Neural crest cell (in vitro differentiated cells): Measurements from ENCODE around the gene RYR2. TPM values are rescaled to one million over a fixed set of nuclear protein-coding genes. Genes with fewer than 3 reads are reported as not detected.

Experiments used
- DNase-seq: peaks from one replicate; pipeline ENCODE4 v3.0.0; 2021; ENCODE audit warnings: low read depth, mixed read lengths, low spot score
- H3K27ac Mint-ChIP-seq: one replicate; pipeline ENCODE4 v1.8.0; 2021; ENCODE audit warnings: mild to moderate bottlenecking, mixed read lengths; ENCODE audit not compliant: unreplicated experiment
- H3K27me3 Mint-ChIP-seq: 2 replicates; pipeline ENCODE4 v1.8.0; 2021; ENCODE audit warnings: low read depth, mild to moderate bottlenecking, mixed read lengths
- H3K36me3 Mint-ChIP-seq: 2 replicates; pipeline ENCODE4 v1.8.0; 2021; ENCODE audit warnings: low read depth, mild to moderate bottlenecking, mixed read lengths
- H3K4me1 Mint-ChIP-seq: 2 replicates; pipeline ENCODE4 v1.8.0; 2021; ENCODE audit warnings: mixed read lengths
- H3K4me3 Mint-ChIP-seq: one replicate; pipeline ENCODE4 v1.8.0; 2021; ENCODE audit warnings: mild to moderate bottlenecking, mixed read lengths
- H3K9me3 Mint-ChIP-seq: 2 replicates; pipeline ENCODE4 v1.8.0; 2021; ENCODE audit warnings: mixed read lengths
- long read RNA-seq: library from polyadenylated mRNA; unstranded; transcript quantifications from one replicate; pipeline ENCODE4 v2.0.0, GENCODE V29; 2020
- total RNA-seq: library from RNA; stranded (reverse); gene quantifications from 2 replicates; pipeline ENCODE4 v1.2.1, GENCODE V29; 2021
- TF ChIP-seq, protein P1 (sequence below): fragments of 200-600 bp; sonication (generic); conservative IDR thresholded peaks from 2 replicates; pipeline ENCODE4 v1.5.0; 2021; ENCODE audit warnings: antibody characterized with exemption, mild to moderate bottlenecking

Gene RYR2
- 0.07 TPM in 1 of 2 replicates, not detected in the other for total RNA-seq
- long read RNA-seq = 0 reads

DNA sequence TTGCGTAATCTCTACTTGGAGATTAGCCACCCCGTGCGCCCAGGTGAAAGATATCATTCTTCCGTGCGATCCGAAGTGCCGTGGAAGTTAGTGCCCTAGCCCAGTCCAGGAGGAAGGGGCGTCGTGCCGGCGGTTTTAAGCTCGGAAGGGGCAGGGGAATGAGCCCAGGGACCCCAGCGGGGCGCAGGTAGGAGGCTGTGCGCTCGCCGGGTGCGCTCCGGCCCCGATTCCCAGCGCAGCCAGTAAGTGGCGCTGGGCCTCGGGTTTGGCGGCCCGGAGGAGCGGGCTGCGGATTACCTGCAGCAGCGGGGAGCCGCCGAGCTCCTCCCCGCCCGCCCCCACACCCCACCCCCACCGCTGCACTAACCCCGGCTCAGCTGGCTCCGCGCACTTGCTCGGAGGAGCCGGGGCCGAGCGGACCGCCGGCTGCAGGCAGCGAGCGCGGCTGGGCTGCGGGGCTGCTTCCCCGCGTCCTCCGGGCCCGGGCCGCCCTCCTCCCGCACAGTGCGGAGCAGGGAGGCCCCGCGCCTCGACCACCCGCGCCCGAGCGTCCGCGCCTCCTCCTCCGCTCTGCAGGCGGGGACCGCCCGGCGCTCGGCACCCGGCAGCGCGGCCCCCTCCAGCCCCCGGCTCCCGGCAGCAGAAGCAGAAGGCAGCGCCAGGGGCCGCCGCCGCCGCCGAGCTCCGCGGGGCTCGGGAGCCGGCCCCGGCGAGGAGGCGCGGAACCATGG lies at the start of gene RYR2:
Gene RYR2, plus strand, starts transcription at position 390 of the 731 bp plus-strand sequence. Its CDS starts 338 bp downstream, at position 728.
- Mint-ChIP-seq H3K27ac (no peak within 1 kb of the TSS), H3K9me3 (no peaks in the 10 kb centered on the region), H3K27me3 (peaks cover 50% of the 10 kb centered on the region), H3K4me1 (peaks cover 12% of the 10 kb centered on the region), H3K36me3 (no peaks in the 10 kb centered on the region), H3K4me3 (peak within 1 kb of the TSS; percentile 86)
- peak; percentile 31 for DNase-seq
- TF ChIP-seq, protein P1, sequence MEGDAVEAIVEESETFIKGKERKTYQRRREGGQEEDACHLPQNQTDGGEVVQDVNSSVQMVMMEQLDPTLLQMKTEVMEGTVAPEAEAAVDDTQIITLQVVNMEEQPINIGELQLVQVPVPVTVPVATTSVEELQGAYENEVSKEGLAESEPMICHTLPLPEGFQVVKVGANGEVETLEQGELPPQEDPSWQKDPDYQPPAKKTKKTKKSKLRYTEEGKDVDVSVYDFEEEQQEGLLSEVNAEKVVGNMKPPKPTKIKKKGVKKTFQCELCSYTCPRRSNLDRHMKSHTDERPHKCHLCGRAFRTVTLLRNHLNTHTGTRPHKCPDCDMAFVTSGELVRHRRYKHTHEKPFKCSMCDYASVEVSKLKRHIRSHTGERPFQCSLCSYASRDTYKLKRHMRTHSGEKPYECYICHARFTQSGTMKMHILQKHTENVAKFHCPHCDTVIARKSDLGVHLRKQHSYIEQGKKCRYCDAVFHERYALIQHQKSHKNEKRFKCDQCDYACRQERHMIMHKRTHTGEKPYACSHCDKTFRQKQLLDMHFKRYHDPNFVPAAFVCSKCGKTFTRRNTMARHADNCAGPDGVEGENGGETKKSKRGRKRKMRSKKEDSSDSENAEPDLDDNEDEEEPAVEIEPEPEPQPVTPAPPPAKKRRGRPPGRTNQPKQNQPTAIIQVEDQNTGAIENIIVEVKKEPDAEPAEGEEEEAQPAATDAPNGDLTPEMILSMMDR = peak; percentile 70

DNA sequence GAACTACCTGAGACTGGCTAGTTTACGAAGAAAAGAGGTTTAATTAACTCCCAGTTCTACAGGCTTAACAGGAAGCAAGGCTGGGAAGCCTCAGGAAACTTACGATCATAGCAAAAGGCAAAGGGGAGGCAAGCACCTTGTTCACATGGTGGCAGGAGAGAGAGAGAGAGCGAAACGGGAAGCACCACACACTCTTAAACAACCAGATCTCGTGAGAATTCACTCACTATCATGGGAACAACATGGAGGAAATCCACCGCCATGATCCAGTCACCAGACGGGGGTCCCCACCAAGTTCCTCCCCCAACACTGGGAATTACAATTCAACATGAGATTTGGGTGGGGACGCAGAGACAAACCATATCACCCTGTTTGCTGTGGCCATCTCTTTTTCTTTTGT lies 49.5 kb upstream of the RYR2 start:
- H3K27ac Mint-ChIP-seq = no peak overlapping the region
- no peaks in the 10 kb centered on the region for H3K4me1 Mint-ChIP-seq
- no peak for DNase-seq
- peaks cover 11% of the 10 kb centered on the region for H3K9me3 Mint-ChIP-seq
- TF ChIP-seq, protein P1 = no peak
- peaks cover 2% of the 10 kb centered on the region for H3K36me3 Mint-ChIP-seq
- no peak overlapping the region for H3K4me3 Mint-ChIP-seq
- peaks cover 6% of the 10 kb centered on the region for H3K27me3 Mint-ChIP-seq

DNA sequence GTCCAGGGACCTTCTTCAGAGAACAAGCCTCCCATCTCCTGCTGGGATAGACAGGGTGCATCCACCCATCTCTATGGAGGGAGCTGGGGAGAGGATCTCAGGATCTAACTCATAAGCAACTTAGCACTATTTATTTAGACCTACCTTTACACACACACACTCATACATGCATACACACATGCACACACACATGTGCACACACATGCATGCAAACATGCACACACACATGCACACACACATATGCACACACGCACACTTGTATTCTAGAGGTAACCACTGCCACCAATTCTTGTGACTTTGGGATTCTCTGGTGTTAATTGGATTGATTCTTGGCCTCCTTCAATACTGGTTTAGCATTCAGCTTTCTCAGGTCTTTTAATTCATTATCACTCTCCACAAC lies 47.5 kb upstream of the RYR2 start:
- peaks cover 2% of the 10 kb centered on the region for H3K36me3 Mint-ChIP-seq
- H3K27me3 Mint-ChIP-seq = no peaks in the 10 kb centered on the region
- TF ChIP-seq, protein P1 = no peak
- no peak overlapping the region for H3K27ac Mint-ChIP-seq
- no peak overlapping the region for H3K4me3 Mint-ChIP-seq
- no peaks in the 10 kb centered on the region for H3K4me1 Mint-ChIP-seq
- DNase-seq = no peak
- peaks cover 6% of the 10 kb centered on the region for H3K9me3 Mint-ChIP-seq

DNA sequence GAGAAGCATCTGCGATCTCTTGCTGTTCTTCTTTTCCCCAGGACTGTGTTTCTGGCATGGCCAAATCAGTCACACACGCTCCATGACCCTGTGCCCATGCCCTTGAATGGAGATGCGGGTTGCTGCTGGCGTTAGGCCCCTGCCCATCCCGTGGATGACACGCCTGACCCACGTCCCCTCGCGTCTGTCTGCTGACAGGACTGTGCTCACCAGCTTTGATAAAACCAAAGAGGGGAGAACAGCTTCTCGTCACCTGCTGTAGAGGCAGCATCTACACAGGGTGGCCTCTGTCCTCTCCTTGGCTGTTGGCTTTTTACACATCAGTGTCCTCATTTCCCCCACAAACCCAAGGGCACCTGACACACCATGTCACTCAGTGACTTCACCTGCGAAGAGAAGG lies 44.6 kb upstream of the RYR2 start:
- Mint-ChIP-seq H3K9me3 (no peaks in the 10 kb centered on the region), H3K27me3 (peaks cover 2% of the 10 kb centered on the region), H3K4me1 (no peaks in the 10 kb centered on the region), H3K27ac (no peak overlapping the region), H3K4me3 (no peak overlapping the region), H3K36me3 (no peaks in the 10 kb centered on the region)
- TF ChIP-seq, protein P1 = no peak
- no peak for DNase-seq

DNA sequence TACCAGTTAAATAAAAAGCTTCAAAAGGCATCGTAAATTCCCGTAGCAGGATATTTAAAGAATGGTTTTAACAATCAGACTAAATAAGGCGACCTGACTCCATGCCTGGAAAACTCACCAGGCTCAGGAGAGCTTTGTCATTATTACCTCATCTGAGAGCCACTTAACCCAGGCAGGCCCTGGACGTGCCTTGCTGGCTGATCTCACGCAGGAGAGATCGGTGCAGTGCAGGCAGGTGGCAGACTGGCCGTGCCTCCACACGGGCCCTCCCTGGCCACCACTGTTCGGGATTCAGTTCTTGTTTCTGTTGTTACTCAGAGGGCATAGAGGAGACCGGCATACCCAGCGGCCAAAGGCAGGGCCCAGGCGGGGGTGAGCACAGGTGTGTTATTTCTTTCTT lies 44.1 kb upstream of the RYR2 start:
- Mint-ChIP-seq H3K4me3 (no peak overlapping the region), H3K36me3 (no peaks in the 10 kb centered on the region), H3K27me3 (peaks cover 2% of the 10 kb centered on the region), H3K27ac (no peak overlapping the region), H3K4me1 (no peaks in the 10 kb centered on the region), H3K9me3 (no peaks in the 10 kb centered on the region)
- TF ChIP-seq, protein P1 = no peak
- no peak for DNase-seq
